Measurements from ENCODE around the gene COL5A1.
"Not testable (repeated sequence)": the region's sequence is repeated elsewhere in the genome, so short reads cannot be mapped to it uniquely, and the experiment has no call there.

The COL5A1 gene

GRCh38 chr9:134706522-134706921, 64.9 kb downstream of the COL5A1 start:
- Mint-ChIP-seq H3K36me3 (no peaks in the 10 kb centered on the region), H3K27me3 (peaks cover 8% of the 10 kb centered on the region), H3K4me3 (no peak overlapping the region), H3K27ac (no peak overlapping the region), H3K4me1 (no peaks in the 10 kb centered on the region), H3K9me3 (no peaks in the 10 kb centered on the region)
- no peak for ATAC-seq (ENCODE audit: low read depth)
- DNase-seq (ENCODE audit: low spot score in 2 of 2), result no peak

- DNase-seq (ENCODE audit: low spot score in 2 of 2) (no peak), ATAC-seq (ENCODE audit: low read depth) (no peak)
- no peaks in the 10 kb centered on the region for H3K9me3 Mint-ChIP-seq
- H3K4me1 Mint-ChIP-seq, result peaks cover under 1% of the 10 kb centered on the region
- no peaks in the 10 kb centered on the region for H3K36me3 Mint-ChIP-seq
- no peak overlapping the region for H3K27ac Mint-ChIP-seq
- H3K4me3 Mint-ChIP-seq, result no peak overlapping the region
- peaks cover 8% of the 10 kb centered on the region for H3K27me3 Mint-ChIP-seq
These were observed 65.6 kb downstream of the COL5A1 start for GRCh38 chr9:134707031-134707680.

- ATAC-seq (ENCODE audit: low read depth) (no peak), DNase-seq (ENCODE audit: low spot score in 2 of 2) (no peak)
- Mint-ChIP-seq H3K9me3 (peaks cover 1% of the 10 kb centered on the region), H3K36me3 (no peaks in the 10 kb centered on the region), H3K27me3 (peaks cover 8% of the 10 kb centered on the region), H3K4me3 (no peak overlapping the region), H3K27ac (no peak overlapping the region), H3K4me1 (peaks cover 3% of the 10 kb centered on the region)
These were observed 66.4 kb downstream of the COL5A1 start for GRCh38 chr9:134707731-134708671.

GRCh38 chr9:134708672-134709038, 67.1 kb downstream of the COL5A1 start:
- Mint-ChIP-seq H3K36me3 (no peaks in the 10 kb centered on the region), H3K4me1 (peaks cover 3% of the 10 kb centered on the region), H3K27me3 (peaks cover 8% of the 10 kb centered on the region), H3K9me3 (peaks cover 1% of the 10 kb centered on the region), H3K27ac (no peak overlapping the region), H3K4me3 (no peak overlapping the region)
- no peak for ATAC-seq (ENCODE audit: low read depth)
- no peak for DNase-seq (ENCODE audit: low spot score in 2 of 2)

- no peak overlapping the region for H3K27ac Mint-ChIP-seq
- H3K9me3 Mint-ChIP-seq, result peaks cover 6% of the 10 kb centered on the region
- H3K36me3 Mint-ChIP-seq, result no peaks in the 10 kb centered on the region
- DNase-seq (ENCODE audit: low spot score in 2 of 2), result no peak
- no peak for ATAC-seq (ENCODE audit: low read depth)
- H3K27me3 Mint-ChIP-seq, result peaks cover 13% of the 10 kb centered on the region
- no peak overlapping the region for H3K4me3 Mint-ChIP-seq
- H3K4me1 Mint-ChIP-seq, result peaks cover 3% of the 10 kb centered on the region
These were observed 68.1 kb downstream of the COL5A1 start for GRCh38 chr9:134709512-134710270.

GRCh38 chr9:134710271-134710540, 68.6 kb downstream of the COL5A1 start:
- H3K36me3 Mint-ChIP-seq, result no peaks in the 10 kb centered on the region
- no peak overlapping the region for H3K4me3 Mint-ChIP-seq
- H3K27ac Mint-ChIP-seq, result no peak overlapping the region
- peaks cover 3% of the 10 kb centered on the region for H3K4me1 Mint-ChIP-seq
- peaks cover 6% of the 10 kb centered on the region for H3K9me3 Mint-ChIP-seq
- H3K27me3 Mint-ChIP-seq, result peaks cover 11% of the 10 kb centered on the region
- no peak for DNase-seq (ENCODE audit: low spot score in 2 of 2)
- ATAC-seq (ENCODE audit: low read depth), result no peak

GRCh38 chr9:134710901-134711300, 69.3 kb downstream of the COL5A1 start:
- peaks cover 11% of the 10 kb centered on the region for H3K27me3 Mint-ChIP-seq
- no peak for DNase-seq (ENCODE audit: low spot score in 2 of 2)
- no peak overlapping the region for H3K27ac Mint-ChIP-seq
- H3K36me3 Mint-ChIP-seq, result no peaks in the 10 kb centered on the region
- H3K9me3 Mint-ChIP-seq, result peaks cover 6% of the 10 kb centered on the region
- H3K4me3 Mint-ChIP-seq, result no peak overlapping the region
- ATAC-seq (ENCODE audit: low read depth), result no peak
- H3K4me1 Mint-ChIP-seq, result peaks cover 3% of the 10 kb centered on the region

GRCh38 chr9:134712243-134712642, 70.6 kb downstream of the COL5A1 start:
- no peaks in the 10 kb centered on the region for H3K36me3 Mint-ChIP-seq
- peaks cover 6% of the 10 kb centered on the region for H3K9me3 Mint-ChIP-seq
- no peak for ATAC-seq (ENCODE audit: low read depth)
- H3K4me1 Mint-ChIP-seq, result peaks cover 3% of the 10 kb centered on the region
- DNase-seq (ENCODE audit: low spot score in 2 of 2), result no peak
- peak overlapping the region; percentile 32 for H3K27ac Mint-ChIP-seq
- H3K27me3 Mint-ChIP-seq, result peaks cover 7% of the 10 kb centered on the region
- no peak overlapping the region for H3K4me3 Mint-ChIP-seq

- peaks cover 6% of the 10 kb centered on the region for H3K9me3 Mint-ChIP-seq
- no peak for DNase-seq (ENCODE audit: low spot score in 2 of 2)
- peaks cover 3% of the 10 kb centered on the region for H3K4me1 Mint-ChIP-seq
- no peak overlapping the region for H3K4me3 Mint-ChIP-seq
- H3K36me3 Mint-ChIP-seq, result no peaks in the 10 kb centered on the region
- ATAC-seq (ENCODE audit: low read depth), result no peak
- H3K27me3 Mint-ChIP-seq, result peaks cover 7% of the 10 kb centered on the region
- peak overlapping the region; percentile 32 for H3K27ac Mint-ChIP-seq
These were observed 71.3 kb downstream of the COL5A1 start for GRCh38 chr9:134712926-134713325.

- H3K36me3 Mint-ChIP-seq; ATAC-seq (ENCODE audit: low read depth); H3K27me3 Mint-ChIP-seq: not testable (repeated sequence)
These were observed 73.9 kb downstream of the COL5A1 start for GRCh38 chr9:134715536-134715935.

GRCh38 chr9:134716067-134716466, 74.5 kb downstream of the COL5A1 start:
- Mint-ChIP-seq H3K4me1 (peaks cover 3% of the 10 kb centered on the region), H3K27ac (no peak overlapping the region), H3K36me3 (no peaks in the 10 kb centered on the region)

More at GRCh38 chr9:134715536-134715935, 73.9 kb downstream of the COL5A1 start:
- H3K4me3 Mint-ChIP-seq; DNase-seq (ENCODE audit: low spot score in 2 of 2); H3K4me1 Mint-ChIP-seq; H3K27ac Mint-ChIP-seq; H3K9me3 Mint-ChIP-seq: not testable (repeated sequence)

GRCh38 chr9:134717056-134717455, 75.5 kb downstream of the COL5A1 start:
- Mint-ChIP-seq H3K9me3 (peaks cover 6% of the 10 kb centered on the region), H3K36me3 (no peaks in the 10 kb centered on the region), H3K27me3 (peaks cover 8% of the 10 kb centered on the region), H3K27ac (no peak overlapping the region), H3K4me3 (no peak overlapping the region), H3K4me1 (peaks cover 3% of the 10 kb centered on the region)
- DNase-seq (ENCODE audit: low spot score in 2 of 2) (no peak), ATAC-seq (ENCODE audit: low read depth) (no peak)

More at GRCh38 chr9:134716067-134716466, 74.5 kb downstream of the COL5A1 start:
- ATAC-seq (ENCODE audit: low read depth), result no peak
- H3K4me3 Mint-ChIP-seq, result no peak overlapping the region
- DNase-seq (ENCODE audit: low spot score in 2 of 2), result no peak
- peaks cover 6% of the 10 kb centered on the region for H3K27me3 Mint-ChIP-seq
- peaks cover 6% of the 10 kb centered on the region for H3K9me3 Mint-ChIP-seq

GRCh38 chr9:134717924-134718645, 76.5 kb downstream of the COL5A1 start:
- H3K9me3 Mint-ChIP-seq, result peaks cover 4% of the 10 kb centered on the region
- H3K36me3 Mint-ChIP-seq, result no peaks in the 10 kb centered on the region
- H3K27me3 Mint-ChIP-seq, result peaks cover 11% of the 10 kb centered on the region
- ATAC-seq (ENCODE audit: low read depth) (no peak), DNase-seq (ENCODE audit: low spot score in 2 of 2) (no peak)
- H3K4me3 Mint-ChIP-seq, result no peak overlapping the region
- H3K27ac Mint-ChIP-seq, result no peak overlapping the region
- no peaks in the 10 kb centered on the region for H3K4me1 Mint-ChIP-seq
